Brain microvascular endothelial cell (primary cell): ENCODE measurements around the gene VMP1.
"Not testable (repeated sequence)": the region's sequence is repeated elsewhere in the genome, so short reads cannot be mapped to it uniquely, and the experiment has no call there.

ENCODE experiments used
- DNase-seq: peaks from one replicate; pipeline ENCODE4 v3.0.0-alpha.2; 2020
- H3K27ac ChIP-seq: fragments of 250-450 bp; sonication (Bioruptor Pico); 2 replicates; pipeline ENCODE4 v1.5.1; 2020; ENCODE audit warnings: mild to moderate bottlenecking, moderate library complexity
- H3K27me3 ChIP-seq: fragments of 250-450 bp; sonication (Bioruptor Pico); replicated peaks from 2 replicates; pipeline ENCODE4 v1.5.1; 2020; ENCODE audit warnings: mild to moderate bottlenecking
- H3K36me3 ChIP-seq: fragments of 250-450 bp; sonication (Bioruptor Pico); replicated peaks from 2 replicates; pipeline ENCODE4 v1.5.1; 2020; ENCODE audit warnings: mild to moderate bottlenecking
- H3K4me3 ChIP-seq: 2 replicates; pipeline ENCODE4 v1.5.1; 2011; ENCODE audit warnings: low read depth, mild to moderate bottlenecking, control low read depth, low read length, moderate library complexity
- CTCF ChIP-seq: IDR thresholded peaks from 2 replicates; pipeline ENCODE4 v1.5.1; 2011; ENCODE audit warnings: low read depth, mild to moderate bottlenecking, moderate library complexity, low read length, control low read depth, inconsistent platforms; ENCODE audit errors: missing control alignments
- in situ Hi-C: cut with HindIII; loops from 2 replicates; pipeline ENCODE4 v1.10.0; 2017; ENCODE audit warnings: low sequenced_read_pairs, low pct_ligation_motif_present

VMP1 gene

DNA sequence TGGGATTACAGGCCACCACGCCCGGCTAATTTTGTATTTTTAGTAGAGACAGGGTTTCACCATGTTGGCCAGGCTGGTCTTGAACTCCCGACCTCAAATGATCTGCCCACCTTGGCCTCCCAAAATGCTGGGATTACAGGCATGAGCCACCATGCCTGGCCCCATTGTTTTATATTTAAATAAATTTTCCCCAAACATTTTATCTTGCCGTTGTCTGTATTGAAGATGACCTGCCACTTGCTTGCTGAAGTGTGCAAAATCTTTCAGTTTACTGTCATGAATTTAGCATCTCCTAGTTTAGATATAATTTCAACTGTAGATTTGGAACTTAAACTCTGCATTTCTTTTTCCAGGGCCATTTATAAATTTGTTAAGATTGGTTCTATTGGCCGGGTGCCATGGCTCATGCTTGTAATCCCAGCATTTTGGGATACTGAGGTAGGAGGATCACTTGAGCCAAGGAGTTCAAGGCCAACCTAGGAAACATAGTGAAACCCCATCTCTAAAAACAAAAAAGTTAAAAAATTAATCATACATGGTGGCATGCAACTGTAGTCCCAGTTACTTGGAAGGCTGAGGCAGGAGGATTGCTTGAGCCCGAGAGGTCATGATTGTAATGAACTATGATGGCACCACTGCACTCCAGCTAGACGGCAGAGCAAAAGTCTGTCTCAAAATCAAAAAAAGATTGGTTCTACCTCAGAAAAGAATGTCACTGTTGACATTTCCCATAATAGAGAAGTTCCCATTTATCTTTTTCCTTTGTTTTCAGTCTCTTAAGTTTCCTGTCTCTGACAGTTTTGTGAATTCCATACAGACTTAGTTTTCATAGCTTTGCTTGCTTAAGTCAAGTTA is 84.4 kb downstream of the VMP1 start:
- H3K4me3 ChIP-seq: no peak overlapping the region
- DNase-seq: peak; percentile 87
- no peak for TF ChIP-seq CTCF
- no peaks in the 10 kb centered on the region for H3K27me3 ChIP-seq
- H3K36me3 ChIP-seq: no peaks in the 10 kb centered on the region
- in situ Hi-C loops: no loop called here
- H3K27ac ChIP-seq: peak overlapping the region; percentile 89

- H3K27me3 ChIP-seq, DNase-seq, H3K36me3 ChIP-seq, in situ Hi-C loops, H3K4me3 ChIP-seq: not testable (repeated sequence)
- peak overlapping the region; percentile 89 for H3K27ac ChIP-seq
These were observed 85.0 kb downstream of the VMP1 start for GRCh38 chr17:59792458-59792823.

DNA sequence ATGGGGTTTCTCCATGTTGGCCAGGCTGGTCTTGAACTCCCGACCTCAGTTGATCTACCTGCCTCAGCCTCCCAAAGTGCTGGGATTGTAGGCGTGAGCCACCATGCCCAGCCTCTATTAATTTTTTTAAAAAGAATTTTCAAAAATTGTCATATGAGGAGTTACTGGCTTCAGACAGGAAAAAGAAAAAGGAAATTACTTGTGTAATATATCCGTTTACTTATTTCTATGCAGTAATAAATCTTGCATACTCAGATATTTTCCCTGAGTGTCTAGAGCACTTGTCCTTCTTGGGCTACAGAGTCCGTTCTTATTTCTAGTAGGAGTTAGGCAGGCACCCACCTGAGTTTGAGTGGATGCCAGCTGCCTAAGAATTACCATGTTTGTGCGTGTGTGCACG is 85.8 kb downstream of the VMP1 start:
- Histone ChIP-seq H3K27me3 (no peaks in the 10 kb centered on the region), H3K36me3 (no peaks in the 10 kb centered on the region), H3K27ac (peak overlapping the region; percentile 89), H3K4me3 (no peak overlapping the region)
- no peak for DNase-seq
- no peak for TF ChIP-seq CTCF
- in situ Hi-C loops: no loop called here

- no peaks in the 10 kb centered on the region for H3K27me3 ChIP-seq
- no peak overlapping the region for H3K4me3 ChIP-seq
- no peaks in the 10 kb centered on the region for H3K36me3 ChIP-seq
- peak overlapping the region; percentile 20 for H3K27ac ChIP-seq
- DNase-seq: no peak
- in situ Hi-C loops: no loop called here
- no peak for TF ChIP-seq CTCF
These were observed 88.7 kb downstream of the VMP1 start for GRCh38 chr17:59796138-59796537.

DNA sequence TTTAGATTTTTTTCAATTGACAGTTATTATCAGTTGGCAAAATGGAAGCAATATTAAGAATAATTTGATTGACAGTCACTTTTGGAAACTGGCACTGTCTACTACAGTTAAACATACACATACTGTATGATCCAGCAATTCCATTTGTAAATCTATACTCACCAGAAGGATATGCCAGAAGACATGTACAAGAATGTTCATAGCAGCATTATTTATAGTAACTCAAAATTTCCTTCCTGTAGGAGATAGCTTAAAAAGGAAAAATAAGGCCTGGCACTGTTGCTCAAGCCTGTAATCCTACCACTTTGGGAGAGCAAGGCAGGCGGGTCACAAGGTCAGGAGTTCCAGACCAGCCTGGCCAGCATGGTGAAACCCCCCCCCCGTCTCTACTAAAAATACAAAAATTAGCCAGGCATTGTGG is 89.3 kb downstream of the VMP1 start:
- in situ Hi-C loops: no loop called here
- H3K27me3 ChIP-seq: no peaks in the 10 kb centered on the region
- no peaks in the 10 kb centered on the region for H3K36me3 ChIP-seq
- no peak overlapping the region for H3K4me3 ChIP-seq
- DNase-seq: no peak
- peak overlapping the region; percentile 20 for H3K27ac ChIP-seq
- TF ChIP-seq CTCF: no peak

- in situ Hi-C loops: no loop called here
- no peak for DNase-seq
- TF ChIP-seq CTCF: no peak
- Histone ChIP-seq H3K4me3 (no peak overlapping the region), H3K27me3 (no peaks in the 10 kb centered on the region), H3K36me3 (no peaks in the 10 kb centered on the region), H3K27ac (peak overlapping the region; percentile 42)
These were observed 90.7 kb downstream of the VMP1 start for GRCh38 chr17:59798111-59798510.
